ENCODE results near the gene ACSM3. TPM values are rescaled to one million over a fixed set of nuclear protein-coding genes. Genes with fewer than 3 reads are reported as not detected.

The ACSM3 gene
- total and polyA plus RNA-seq, 10 of the 15 experiments (the other 5 are each of a cell fraction or from before 2014, with no cell fraction given) = 4.9 to 21.0 (median 7.0) TPM

- 77% methylated on average over 5 of the region's 5 CpGs for WGBS (ENCODE audit: insufficient coverage, insufficient replicate concordance, low lambda C conversion rate, missing lambda C conversion rate)
- Histone ChIP-seq H4K20me1 (ENCODE audit: control insufficient read depth, insufficient read depth) (no peaks in the 10 kb centered on the region), H3K79me2 (ENCODE audit: control insufficient read depth, insufficient read depth, low read length) (no peaks in the 10 kb centered on the region), H3K27me3 (replicated peaks in 1 of 2; ENCODE audit: control insufficient read depth in 2 of 2, insufficient read depth in 2 of 2, low read length in 1 of 2) (no peaks in the 10 kb centered on the region), H3K9ac (ENCODE audit: control insufficient read depth, insufficient read depth, low read length) (no peak overlapping the region), H3K36me3 (ENCODE audit: control insufficient read depth in 2 of 2, insufficient read depth in 2 of 2, low read length in 1 of 2) (no peaks in the 10 kb centered on the region), H2AFZ (ENCODE audit: control insufficient read depth, low read depth, low read length) (no peak overlapping the region), H3K4me2 (ENCODE audit: control insufficient read depth, insufficient read depth) (no peak overlapping the region), H3K27ac (ENCODE audit: control insufficient read depth, insufficient read depth) (no peak overlapping the region), H3K4me3 (no peak overlapping the region), H3K4me1 (ENCODE audit: control insufficient read depth, insufficient read depth, low read length) (peaks cover 2% of the 10 kb centered on the region; the same call in 1 of the 2 replicates), H3K9me3 (replicated peaks; ENCODE audit: control insufficient read depth, insufficient read depth, low read length) (peaks cover 2% of the 10 kb centered on the region; the same call in 1 of the 3 replicates)
- POLR2A ChIA-PET = no interaction called here
- ATAC-seq = no peak
- CTCF ChIA-PET = interaction anchor here (3.2 kb wide), 1 partner anchor 9 kb away, joined by 44 read pairs; no protein-coding TSS in a partner anchor
- intact Hi-C loops (cut with micrococcal nuclease; ENCODE audit: unreplicated experiment) = no loop called here
- FAIRE-seq = no peak
- RAD21 ChIA-PET (ENCODE audit: unreplicated experiment) = no interaction called here
- in situ Hi-C loops (cut with MboI) = no loop called here
- DNase-seq (ENCODE audit: low read depth, low spot score) = no peak
- SMC1A ChIA-PET (ENCODE audit: uncharacterized antibody, unreplicated experiment) = interaction anchor here (1.4 kb wide), 1 partner anchor 40 kb away, joined by 7 read pairs; the partner anchor contains the start of genes ERI2 and REXO5
- no TSS peak for BruUV-seq (replicated peaks)
- TF ChIP-seq SMARCA5 (IDR thresholded peaks at IDR 0.05) (no peak), TCF12 (IDR thresholded peaks at IDR 0.05; ENCODE audit: low read depth, low read length) (no peak), CREB1 (IDR thresholded peaks at IDR 0.05; ENCODE audit: low read depth) (no peak), NFYB (IDR thresholded peaks at IDR 0.05; ENCODE audit: insufficient read depth, low read depth, low read length) (no peak), YY1 (IDR thresholded peaks at IDR 0.05; ENCODE audit: low read depth, low read length) (no peak), PRDM15 (CRISPR knock-in tag; IDR thresholded peaks at IDR 0.05) (no peak), ZNF274 (IDR thresholded peaks at IDR 0.05; ENCODE audit: insufficient read depth, insufficient read length) (no peak), IRF5 (IDR thresholded peaks at IDR 0.05; ENCODE audit: borderline replicate concordance) (no peak), ZNF217 (IDR thresholded peaks at IDR 0.05) (no peak), HSF1 (IDR thresholded peaks at IDR 0.05; ENCODE audit: low read depth, low read length) (no peak), PKNOX1 (IDR thresholded peaks at IDR 0.05) (no peak), NKRF (conservative IDR thresholded peaks at IDR 0.05) (no peak), YBX1 (IDR thresholded peaks at IDR 0.05) (no peak)
Observed at GRCh38 chr16:20766294-20766693, 2.5 kb downstream of the ACSM3 start.
